Motor neuron (in vitro differentiated cells): ENCODE results near the gene SPRYD7. TPM values are rescaled to one million over a fixed set of nuclear protein-coding genes. Genes with fewer than 3 reads are reported as not detected.
A peak's percentile ranks its signal among the peaks of the same experiment; 100 is the strongest.
"Not testable (repeated sequence)": the region's sequence is repeated elsewhere in the genome, so short reads cannot be mapped to it uniquely, and the experiment has no call there.

Experiments used
- ATAC-seq, 8 experiments: fragments of 200-7000 bp; cut with Tn5 transposase; replicated peaks in 6 of 8; 2 replicates each; pipeline ENCODE4 v1.8.0; 2021; ENCODE audit warnings: mild to moderate bottlenecking in 8 of 8, moderate library complexity in 8 of 8
- H3K27ac ChIP-seq, 2 donors: fragments of 250-450 bp; sonication (Bioruptor Pico); 2 replicates each; pipeline ENCODE4 v1.9.0; 2021; ENCODE audit warnings: antibody characterized with exemption in 2 of 2, mild to moderate bottlenecking in 2 of 2, moderate library complexity in 1 of 2
- H3K4me1 ChIP-seq, 2 donors: fragments of 250-450 bp; sonication (Bioruptor Pico); replicated peaks in 1 of 2; 2 replicates each; pipeline ENCODE4 v1.6.1; 2021; ENCODE audit warnings: antibody characterized with exemption in 2 of 2, mild to moderate bottlenecking in 2 of 2, moderate library complexity in 1 of 2
- H3K4me3 ChIP-seq, 5 donors: fragments of 250-450 bp; sonication (Bioruptor Pico); 2 replicates each; pipeline ENCODE4 v1.9.0; 2021; ENCODE audit warnings: antibody characterized with exemption in 5 of 5, mild to moderate bottlenecking in 5 of 5, moderate library complexity in 4 of 5
- WGBS, 10 experiments: fragments of 450-650 bp; shearing (Covaris generic); methylation state at CpG; one replicate each; pipeline ENCODE4 v1.0.0; 2022; 5-methylcytosine and 5-hydroxymethylcytosine counted together
- in situ Hi-C, 9 experiments: fragments of 400-800 bp; cut with MboI; loops; one replicate each; pipeline ENCODE4 v1.15.0; 2021; ENCODE audit warnings: low sequenced_read_pairs in 9 of 9, low pct_unique_long_range_greater_than_20kb in 2 of 9; ENCODE audit not compliant: unreplicated experiment in 9 of 9
- total RNA-seq, 8 experiments: library from RNA; unstranded; fragments of 300-600 nt; gene quantifications; 2 replicates each; pipeline versions ENCODE4 v1.2.3 to v1.2.4, GENCODE V29; 2022

SPRYD7 gene
- total RNA-seq, 8 experiments from 2014 or later: 5.4 to 21.2 (median 8.6) TPM

GRCh38 chr13:49951754-49952535 is 15.8 kb upstream of the SPRYD7 start:
- peak in 1 of 8 experiments; percentile 32 for ATAC-seq
- 63 to 100% (median 90%) methylated on average over 2 to 7 of the region's 7 CpGs for WGBS, 10 experiments
- no peaks in the 10 kb centered on the region for H3K4me1 ChIP-seq
- H3K4me3 ChIP-seq: no peak overlapping the region
- no peak overlapping the region for H3K27ac ChIP-seq
- in situ Hi-C loops: no loop called here

- in situ Hi-C loops, ATAC-seq, H3K4me1 ChIP-seq, H3K27ac ChIP-seq, H3K4me3 ChIP-seq: not testable (repeated sequence)
- WGBS, 10 experiments: 76 to 100% (median 96%) methylated on average over 1 to 5 of the region's 6 CpGs
Measured at GRCh38 chr13:49948777-49949270, 12.7 kb upstream of the SPRYD7 start.

- no peak overlapping the region for H3K27ac ChIP-seq
- ATAC-seq: no peak
- in situ Hi-C loops: no loop called here
- no peak overlapping the region for H3K4me3 ChIP-seq
- WGBS, 10 experiments: 3 to 100% (median 41%) methylated on average over 1 to 4 of the region's 4 CpGs; no CpG with 5 or more reads in 1 of the 10 experiments
- H3K4me1 ChIP-seq: peaks cover 8 to 12% of the 10 kb centered on the region in 2 donors
Measured at GRCh38 chr13:49939321-49939720, 3.2 kb upstream of the SPRYD7 start.

GRCh38 chr13:49938921-49939320 is 2.8 kb upstream of the SPRYD7 start:
- Histone ChIP-seq H3K4me1 (peaks cover 8 to 12% of the 10 kb centered on the region in 2 donors), H3K4me3 (no peak overlapping the region), H3K27ac (no peak overlapping the region)
- in situ Hi-C loops: no loop called here
- WGBS, 10 experiments: 17 to 60% (median 37%) methylated on average over 1 to 5 of the region's 5 CpGs
- no peak for ATAC-seq

GRCh38 chr13:49938314-49938713 is 2.2 kb upstream of the SPRYD7 start:
- 56 to 100% (median 74%) methylated on average over 1 to 5 of the region's 5 CpGs; no CpG with 5 or more reads in 1 of the 10 experiments for WGBS, 10 experiments
- Histone ChIP-seq H3K27ac (no peak overlapping the region), H3K4me1 (peaks cover 8 to 12% of the 10 kb centered on the region in 2 donors), H3K4me3 (no peak overlapping the region)
- ATAC-seq: no peak
- in situ Hi-C loops: no loop called here

- Histone ChIP-seq H3K4me1 (peaks cover 8 to 12% of the 10 kb centered on the region in 2 donors), H3K27ac (peak overlapping the region in 1 of 2 donors; percentile 2), H3K4me3 (peak overlapping the region; percentile 57 to 92 (median 73))
- WGBS, 10 experiments: 3 to 17% (median 7%) methylated on average over 1 to 8 of the region's 21 CpGs; no CpG with 5 or more reads in 6 of the 10 experiments
- in situ Hi-C loops: no loop called here
- ATAC-seq: no peak
Measured at GRCh38 chr13:49936968-49937273, 781 bp upstream of the SPRYD7 start.

- in situ Hi-C loops: no loop called here
- peak in 3 of 8 experiments; percentile 59 to 65 (median 62) for ATAC-seq
- WGBS, 10 experiments: 0 to 41% (median 3%) methylated on average over 1 to 11 of the region's 32 CpGs; no CpG with 5 or more reads in 1 of the 10 experiments
- Histone ChIP-seq H3K4me3 (peak overlapping the region; percentile 57 to 92 (median 73)), H3K4me1 (peaks cover 8 to 12% of the 10 kb centered on the region in 2 donors), H3K27ac (peak overlapping the region; percentile 64 to 81)
Measured at GRCh38 chr13:49935171-49936074, 717 bp downstream of the SPRYD7 start.

GRCh38 chr13:49933511-49933910 is 2.6 kb downstream of the SPRYD7 start:
- Histone ChIP-seq H3K27ac (no peak overlapping the region), H3K4me1 (peaks cover 7 to 8% of the 10 kb centered on the region in 2 donors), H3K4me3 (no peak overlapping the region)
- ATAC-seq: no peak
- in situ Hi-C loops: no loop called here
- 83 to 100% (median 97%) methylated on average over 2 to 7 of the region's 7 CpGs for whole genome bisulfite sequencing, 10 experiments

GRCh38 chr13:49932868-49933267 is 3.3 kb downstream of the SPRYD7 start:
- H3K27ac ChIP-seq: no peak overlapping the region
- 63 to 100% (median 83%) methylated on average over 1 of the region's 1 CpG; no CpG with 5 or more reads in 5 of the 10 experiments for WGBS, 10 experiments
- H3K4me3 ChIP-seq: no peak overlapping the region
- no peak for ATAC-seq
- peaks cover under 1 to 8% of the 10 kb centered on the region in 2 donors for H3K4me1 ChIP-seq
- in situ Hi-C loops: no loop called here

GRCh38 chr13:49932066-49932465 is 4.1 kb downstream of the SPRYD7 start:
- H3K4me1 ChIP-seq: peaks cover 0 to 5% of the 10 kb centered on the region in 2 donors
- ATAC-seq: no peak
- H3K27ac ChIP-seq: no peak overlapping the region
- in situ Hi-C loops: no loop called here
- H3K4me3 ChIP-seq: no peak overlapping the region
- 73 to 100% (median 91%) methylated on average over 1 to 2 of the region's 2 CpGs; no CpG with 5 or more reads in 2 of the 10 experiments for WGBS, 10 experiments

GRCh38 chr13:49927755-49928154 is 8.4 kb downstream of the SPRYD7 start:
- Histone ChIP-seq H3K4me3 (no peak overlapping the region), H3K4me1 (no peaks in the 10 kb centered on the region), H3K27ac (no peak overlapping the region)
- no peak for ATAC-seq
- in situ Hi-C loops: no loop called here
- WGBS, 10 experiments: 17 to 100% (median 86%) methylated on average over 1 to 3 of the region's 3 CpGs; no CpG with 5 or more reads in 1 of the 10 experiments

GRCh38 chr13:49925881-49926418 is 10.2 kb downstream of the SPRYD7 start:
- no peak overlapping the region for H3K4me3 ChIP-seq
- no peak overlapping the region for H3K27ac ChIP-seq
- ATAC-seq: no peak
- no peaks in the 10 kb centered on the region for H3K4me1 ChIP-seq
- WGBS, 10 experiments: 56 to 100% (median 88%) methylated on average over 1 to 2 of the region's 2 CpGs; no CpG with 5 or more reads in 3 of the 10 experiments
- in situ Hi-C loops: no loop called here

GRCh38 chr13:49922301-49922700 is 13.8 kb downstream of the SPRYD7 start:
- in situ Hi-C loops: no loop called here
- no peak for ATAC-seq
- Histone ChIP-seq H3K4me3 (no peak overlapping the region), H3K4me1 (no peaks in the 10 kb centered on the region), H3K27ac (no peak overlapping the region)
